Amniotic stem cell (primary cell): ENCODE data around the gene REC8.
"Not testable (repeated sequence)": the region's sequence is repeated elsewhere in the genome, so short reads cannot be mapped to it uniquely, and the experiment has no call there.

Source experiments
- DNase-seq: peaks from one replicate; lab custom pipeline; 2025; lab: John Stamatoyannopoulos, UW

Gene REC8

GRCh38 chr14:24183014-24183481, 11.2 kb downstream of the REC8 start:
- no peak for DNase-seq

- no peak for DNase-seq
These were observed 12.5 kb downstream of the REC8 start for GRCh38 chr14:24184104-24184970.

GRCh38 chr14:24185026-24185425, 13.1 kb downstream of the REC8 start:
- DNase-seq, result no peak

- no peak for DNase-seq
These were observed 13.9 kb downstream of the REC8 start for GRCh38 chr14:24185741-24186140.

- no peak for DNase-seq
These were observed 15.1 kb downstream of the REC8 start for GRCh38 chr14:24186831-24187538.

- DNase-seq, result no peak
These were observed 15.6 kb downstream of the REC8 start for GRCh38 chr14:24187539-24187915.

GRCh38 chr14:24188251-24189058, 16.6 kb downstream of the REC8 start, which contains the start of gene IPO4:
IPO4 (minus strand) TSS chr14:24188816; CDS start chr14:24188787, 29 bp downstream.
- DNase-seq, result peak; percentile 97

GRCh38 chr14:24189059-24189375, 17.1 kb downstream of the REC8 start:
- no peak for DNase-seq

GRCh38 chr14:24189460-24189859, 17.6 kb downstream of the REC8 start:
- DNase-seq, result no peak

- DNase-seq, result no peak
These were observed 18.5 kb downstream of the REC8 start for GRCh38 chr14:24190416-24190815.

- no peak for DNase-seq
These were observed 21.1 kb downstream of the REC8 start for GRCh38 chr14:24192933-24193332.

- no peak for DNase-seq
These were observed 22.4 kb downstream of the REC8 start for GRCh38 chr14:24194186-24194872.

GRCh38 chr14:24194873-24195185, 22.9 kb downstream of the REC8 start:
- DNase-seq, result no peak

GRCh38 chr14:24195186-24196070, 23.5 kb downstream of the REC8 start, which contains the start of gene TM9SF1:
TM9SF1 (minus strand) TSS chr14:24195441; CDS start chr14:24195019, 422 bp downstream.
- DNase-seq, result peak; percentile 28

- no peak for DNase-seq
These were observed 24.5 kb downstream of the REC8 start for GRCh38 chr14:24196071-24197055.

- no peak for DNase-seq
These were observed 25.2 kb downstream of the REC8 start for GRCh38 chr14:24197056-24197450.

GRCh38 chr14:24198814-24199524, 27.1 kb downstream of the REC8 start:
- no peak for DNase-seq

GRCh38 chr14:24202538-24202937, 30.7 kb downstream of the REC8 start:
- not testable (repeated sequence) for DNase-seq
